Osteoblast (primary cell): ENCODE results near the gene NYAP2. TPM values are rescaled to one million over a fixed set of nuclear protein-coding genes. Genes with fewer than 3 reads are reported as not detected.

Experiments
- DNase-seq: peaks from one replicate; pipeline ENCODE4 v3.0.0; 2011; ENCODE audit warnings: low spot score, mixed read lengths; ENCODE audit not compliant: insufficient read length; ENCODE audit errors: missing footprints
- H2AFZ ChIP-seq: 2 replicates; pipeline ENCODE4 v1.6.0; 2011; ENCODE audit warnings: mild to moderate bottlenecking, low read length
- H3K27ac ChIP-seq: 2 replicates; pipeline ENCODE4 v1.5.1; 2011; ENCODE audit warnings: mild to moderate bottlenecking, low read depth, low read length, moderate library complexity
- H3K27me3 ChIP-seq: 2 replicates; pipeline ENCODE4 v1.6.0; 2012; ENCODE audit warnings: mild to moderate bottlenecking, control low read depth, inconsistent platforms, low read length, moderate library complexity; ENCODE audit not compliant: insufficient read depth
- H3K36me3 ChIP-seq: 2 replicates; pipeline ENCODE4 v1.5.1; 2011; ENCODE audit warnings: mild to moderate bottlenecking, low read length, control low read depth, moderate library complexity; ENCODE audit not compliant: insufficient read depth
- H3K4me1 ChIP-seq: 2 replicates; pipeline ENCODE4 v1.5.1; 2011; ENCODE audit warnings: mild to moderate bottlenecking, low read length, control low read depth, moderate library complexity; ENCODE audit not compliant: insufficient read depth
- H3K4me2 ChIP-seq: 2 replicates; pipeline ENCODE4 v1.6.0; 2011; ENCODE audit warnings: mild to moderate bottlenecking, low read length; ENCODE audit not compliant: insufficient read depth
- H3K4me3 ChIP-seq: fragments of 200-600 bp; sonication (generic); 3 replicates; pipeline ENCODE4 v1.5.1; 2012; ENCODE audit warnings: mild to moderate bottlenecking, low read length, inconsistent platforms; ENCODE audit not compliant: insufficient read depth
- H3K79me2 ChIP-seq: 2 replicates; pipeline ENCODE4 v1.6.0; 2012; ENCODE audit warnings: mild to moderate bottlenecking, low read length, control low read depth, inconsistent platforms; ENCODE audit not compliant: insufficient read depth
- H3K9me3 ChIP-seq: 2 replicates; pipeline ENCODE4 v1.5.1; 2011; ENCODE audit warnings: low read depth, low read length, control low read depth
- H4K20me1 ChIP-seq: 2 replicates; pipeline ENCODE4 v1.6.0; 2012; ENCODE audit warnings: mild to moderate bottlenecking, low read length, control low read depth; ENCODE audit not compliant: insufficient read depth
- CTCF ChIP-seq: IDR thresholded peaks from 2 replicates; pipeline ENCODE4 v1.5.1; 2011; ENCODE audit warnings: mild to moderate bottlenecking, low read depth, low read length, moderate library complexity; ENCODE audit errors: extremely low read depth
- total RNA-seq: library from RNA; depleted of rRNA; stranded (reverse); fragments of >200 nt; gene quantifications from 2 replicates; pipeline ENCODE4 v1.2.3, GENCODE V29; 2012

Gene NYAP2
- total RNA-seq, 1 donor = not detected

GRCh38 chr2:225536036-225536435, 136.5 kb downstream of the NYAP2 start:
- H3K36me3 ChIP-seq = no peaks in the 10 kb centered on the region
- H3K4me1 ChIP-seq = no peaks in the 10 kb centered on the region
- DNase-seq = no peak
- no peak for TF ChIP-seq CTCF
- H3K4me2 ChIP-seq = no peak overlapping the region
- H3K27ac ChIP-seq = no peak overlapping the region
- H4K20me1 ChIP-seq = no peaks in the 10 kb centered on the region
- no peaks in the 10 kb centered on the region for H3K27me3 ChIP-seq
- H3K79me2 ChIP-seq = no peaks in the 10 kb centered on the region
- H3K4me3 ChIP-seq = no peak overlapping the region
- H2AFZ ChIP-seq = no peak overlapping the region
- no peaks in the 10 kb centered on the region for H3K9me3 ChIP-seq

DNA sequence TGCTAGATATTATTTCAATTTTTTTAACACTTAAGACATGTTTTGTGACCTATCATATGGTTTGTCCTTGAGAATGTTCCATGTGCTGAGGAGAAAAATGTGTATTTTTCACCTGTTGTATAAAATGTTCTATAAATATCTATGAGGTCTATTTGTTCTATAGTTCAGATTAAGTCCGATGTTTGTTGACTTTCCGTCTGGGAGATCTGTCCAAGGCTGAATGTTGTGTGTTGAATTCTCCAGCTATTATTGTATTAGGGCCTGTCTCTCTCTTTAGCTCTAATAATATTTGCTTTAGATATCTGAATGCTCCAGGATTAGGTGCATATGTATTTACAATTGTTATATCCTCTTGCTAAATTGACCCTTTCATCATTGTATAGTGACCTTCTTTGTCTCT, 144.1 kb downstream of the NYAP2 start:
- no peak for DNase-seq
- no peaks in the 10 kb centered on the region for H3K79me2 ChIP-seq
- H3K9me3 ChIP-seq = no peaks in the 10 kb centered on the region
- no peak overlapping the region for H3K4me2 ChIP-seq
- no peaks in the 10 kb centered on the region for H3K27me3 ChIP-seq
- H3K36me3 ChIP-seq = no peaks in the 10 kb centered on the region
- no peaks in the 10 kb centered on the region for H4K20me1 ChIP-seq
- no peak overlapping the region for H3K27ac ChIP-seq
- no peak overlapping the region for H2AFZ ChIP-seq
- no peak overlapping the region for H3K4me3 ChIP-seq
- no peaks in the 10 kb centered on the region for H3K4me1 ChIP-seq
- no peak for TF ChIP-seq CTCF

DNA sequence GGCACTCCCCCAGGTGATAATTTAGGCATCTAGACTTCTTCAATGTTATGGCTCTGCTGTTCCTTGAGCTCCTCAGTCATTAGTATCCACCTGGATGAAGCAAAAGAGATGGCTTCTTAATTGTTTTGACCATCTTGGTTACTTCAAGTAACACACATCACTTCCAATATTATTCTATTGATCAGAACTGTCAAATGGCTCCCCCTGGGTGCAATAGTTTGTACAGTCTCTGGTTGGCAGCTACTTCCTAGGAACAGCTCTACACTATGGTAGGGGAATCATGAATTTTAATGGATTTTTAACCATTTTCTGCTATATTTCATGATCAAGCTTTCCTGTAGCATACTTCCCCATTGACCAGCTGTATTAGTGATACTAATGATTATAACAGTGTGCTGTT, 157.0 kb downstream of the NYAP2 start:
- no peak overlapping the region for H3K4me2 ChIP-seq

DNA sequence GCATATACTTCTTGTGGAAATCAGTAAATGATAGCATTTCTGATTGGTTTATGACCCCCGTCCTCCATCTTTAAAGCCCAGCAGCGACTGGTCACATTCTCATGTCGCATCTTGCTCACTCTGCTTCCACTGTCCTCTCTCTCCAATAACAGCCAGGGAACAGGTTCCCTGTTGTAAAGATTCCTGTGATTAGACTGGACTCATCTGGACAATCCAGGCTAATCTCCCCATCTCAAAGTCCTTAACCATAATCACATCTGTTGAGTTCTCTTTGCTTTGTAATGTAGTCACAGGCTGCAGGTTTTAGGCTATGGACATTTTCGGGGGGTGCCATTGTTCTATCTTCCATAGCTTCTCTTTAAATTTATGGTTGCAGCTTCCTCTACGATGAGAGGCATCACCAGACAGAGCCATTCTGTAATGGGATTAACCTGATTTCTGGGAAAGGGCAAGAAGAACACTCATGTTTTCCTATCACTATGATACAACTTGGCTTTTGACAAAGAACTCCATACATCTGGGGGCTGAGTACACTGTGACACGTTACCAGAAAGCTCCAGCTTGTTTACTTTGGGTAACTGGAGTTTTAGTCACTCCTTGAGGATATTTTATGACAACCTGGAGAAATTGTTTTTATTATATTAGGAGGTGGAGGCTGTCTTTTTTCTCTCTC, 159.0 kb downstream of the NYAP2 start:
- H2AFZ ChIP-seq = no peak overlapping the region
- H3K9me3 ChIP-seq = no peaks in the 10 kb centered on the region
- TF ChIP-seq CTCF = no peak
- no peak overlapping the region for H3K4me2 ChIP-seq
- no peak overlapping the region for H3K4me3 ChIP-seq
- H4K20me1 ChIP-seq = no peaks in the 10 kb centered on the region
- no peak for DNase-seq
- H3K79me2 ChIP-seq = no peaks in the 10 kb centered on the region
- no peaks in the 10 kb centered on the region for H3K27me3 ChIP-seq
- H3K36me3 ChIP-seq = no peaks in the 10 kb centered on the region
- H3K4me1 ChIP-seq = no peaks in the 10 kb centered on the region
- H3K27ac ChIP-seq = no peak overlapping the region

More for the DNA sequence above, 157.0 kb downstream of the NYAP2 start:
- Histone ChIP-seq H3K4me3 (no peak overlapping the region), H2AFZ (no peak overlapping the region), H4K20me1 (no peaks in the 10 kb centered on the region), H3K27me3 (no peaks in the 10 kb centered on the region), H3K9me3 (no peaks in the 10 kb centered on the region), H3K4me1 (no peaks in the 10 kb centered on the region), H3K36me3 (no peaks in the 10 kb centered on the region), H3K79me2 (no peaks in the 10 kb centered on the region), H3K27ac (no peak overlapping the region)
- TF ChIP-seq CTCF = no peak
- no peak for DNase-seq
